ENCODE data around the gene HLX.

Gene HLX

DNA sequence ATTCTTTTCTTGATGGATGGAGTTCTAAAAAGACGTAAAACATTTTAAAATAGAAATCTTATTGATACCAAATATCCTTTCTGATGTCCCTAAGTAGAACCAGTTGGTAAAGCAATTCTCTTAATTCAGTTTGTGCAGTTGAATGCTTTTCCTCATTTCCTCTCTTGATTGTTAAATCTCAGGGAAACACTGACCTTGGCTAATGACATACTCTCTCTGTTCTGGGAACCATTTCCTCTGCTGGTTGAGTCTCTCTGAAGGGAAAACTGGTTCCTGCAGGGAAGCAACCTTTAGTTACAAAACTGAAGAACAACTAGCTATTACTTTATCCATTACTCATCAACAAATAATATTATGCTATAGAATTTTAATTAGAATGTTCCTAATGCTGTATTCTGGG, 36.7 kb downstream of the HLX start:
- intact Hi-C loops (cut with DNase I) = no loop called here
- DNase-seq = no peak

DNA sequence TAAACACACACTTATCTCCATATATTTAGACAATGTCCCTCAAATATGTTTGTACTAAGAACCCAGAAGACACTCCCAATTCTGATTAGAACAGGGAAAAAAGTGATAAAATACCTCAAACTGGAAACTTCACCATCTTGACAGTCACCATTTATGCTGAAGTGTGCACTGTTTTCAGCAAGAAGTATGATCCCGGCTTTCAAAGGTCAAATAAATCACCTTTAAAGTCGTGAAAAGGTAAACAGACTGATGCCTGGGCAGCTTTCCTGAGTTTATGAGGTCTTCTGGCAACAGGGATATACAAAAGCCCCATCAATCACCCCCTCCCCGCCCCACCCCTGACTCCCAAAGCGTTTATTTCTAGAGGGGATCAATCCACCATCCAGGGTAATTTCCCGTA, 37.9 kb downstream of the HLX start:
- intact Hi-C loops (cut with DNase I) = no loop called here
- DNase-seq = no peak

DNA sequence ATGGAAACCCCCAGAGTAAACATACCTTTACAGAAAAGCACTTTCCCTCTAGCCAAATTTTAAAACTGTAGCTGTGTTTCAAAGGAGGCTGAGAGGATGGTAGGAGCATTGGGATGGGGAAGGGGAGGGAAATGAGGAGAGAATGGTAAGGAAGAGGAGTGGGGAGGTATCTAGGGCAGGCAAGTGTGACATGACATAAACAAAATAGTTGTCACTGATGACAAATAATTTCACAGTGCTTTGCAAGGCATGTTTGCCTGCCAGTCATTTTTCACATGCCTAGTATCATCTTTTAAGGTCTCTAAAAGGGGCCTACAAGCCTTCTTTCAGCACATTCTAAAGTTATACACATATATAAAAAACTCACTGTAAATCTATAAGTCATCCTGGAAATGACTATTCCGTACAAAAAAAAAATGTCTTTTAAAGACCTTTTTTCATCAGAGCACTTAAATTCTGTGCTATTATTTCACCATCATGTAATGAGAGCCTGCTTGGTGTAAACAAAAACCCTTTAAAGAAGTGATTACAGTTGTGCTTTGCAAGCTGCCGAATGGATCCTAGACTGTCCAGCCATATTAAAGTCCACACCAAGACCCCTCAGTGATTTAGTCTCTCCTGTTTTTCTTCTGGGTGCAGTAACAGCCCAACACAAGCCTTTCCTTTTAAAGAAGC, 38.4 kb downstream of the HLX start:
- no peak for DNase-seq
- intact Hi-C loops (cut with DNase I) = no loop called here

DNA sequence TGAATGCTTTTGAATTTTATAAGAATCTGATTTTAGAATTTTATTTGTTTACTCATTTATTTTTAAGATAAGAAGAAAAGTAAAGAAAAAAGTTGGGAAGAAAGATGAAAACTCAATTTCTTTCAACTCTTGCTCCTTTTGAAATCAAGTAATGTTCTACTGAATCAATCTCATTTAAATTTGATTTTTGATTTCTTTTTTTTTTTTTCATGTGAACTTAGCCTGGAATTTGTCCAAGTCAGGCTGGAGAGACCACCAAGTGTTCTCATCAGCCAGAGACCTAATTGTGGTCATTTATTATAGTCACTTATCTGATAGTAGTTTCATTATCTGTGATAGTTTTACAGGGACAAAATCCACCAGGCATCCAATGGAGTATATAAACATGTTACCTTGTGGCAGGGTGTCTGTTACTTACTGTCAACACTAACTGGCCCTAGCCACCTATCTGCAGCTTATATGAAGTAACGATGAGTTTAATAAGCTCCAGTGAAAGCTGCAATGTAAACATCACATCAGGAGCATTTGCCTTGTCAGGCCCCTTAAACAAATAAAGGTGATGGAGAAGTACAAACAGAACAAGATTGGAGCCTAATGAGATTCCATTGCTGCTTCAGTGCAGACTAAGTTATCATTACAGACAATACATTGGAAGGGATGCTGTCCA, 39.2 kb downstream of the HLX start:
- intact Hi-C loops (cut with DNase I) = no loop called here

DNA sequence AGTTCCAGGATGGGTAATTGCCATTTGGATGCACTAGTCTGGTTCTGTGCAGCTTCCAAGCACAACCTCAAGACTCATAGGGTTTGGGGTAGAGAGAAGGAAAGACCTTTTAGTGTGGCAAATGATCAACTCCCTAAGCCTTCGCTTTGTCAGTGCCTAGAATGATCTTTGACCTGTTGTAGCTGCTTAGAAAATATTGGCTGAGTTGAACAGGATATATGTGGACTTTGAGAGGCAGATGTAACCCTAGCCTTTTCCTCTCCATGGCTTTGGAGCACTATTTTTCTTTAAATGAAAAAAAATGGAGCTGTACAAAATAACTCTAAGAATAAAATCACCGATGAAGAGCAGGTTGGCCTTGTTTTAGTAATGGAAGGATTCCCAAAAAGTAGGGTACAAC, 41.7 kb downstream of the HLX start:
- no peak for DNase-seq
- intact Hi-C loops (cut with DNase I) = no loop called here

More for the DNA sequence above, 39.2 kb downstream of the HLX start:
- no peak for DNase-seq

DNA sequence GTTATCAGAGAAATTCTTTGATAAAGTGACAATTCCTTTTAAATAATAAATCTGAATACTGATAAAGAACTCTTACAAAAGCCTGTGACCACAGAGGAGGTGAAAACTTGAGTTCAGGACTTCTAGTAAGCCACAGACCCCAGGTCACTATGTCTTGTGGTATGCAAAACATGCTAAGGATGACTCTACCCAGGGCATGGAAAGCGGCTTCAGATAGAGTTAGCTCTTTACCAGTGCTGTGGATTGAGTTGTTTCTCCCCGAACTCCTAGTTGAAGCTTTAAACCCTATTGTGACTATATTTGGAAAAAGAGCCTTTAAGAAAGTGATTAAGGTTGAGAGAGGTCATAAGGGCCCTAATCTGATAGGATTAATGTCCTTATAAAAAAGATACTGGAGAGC, 42.3 kb downstream of the HLX start:
- intact Hi-C loops (cut with DNase I) = no loop called here

DNA sequence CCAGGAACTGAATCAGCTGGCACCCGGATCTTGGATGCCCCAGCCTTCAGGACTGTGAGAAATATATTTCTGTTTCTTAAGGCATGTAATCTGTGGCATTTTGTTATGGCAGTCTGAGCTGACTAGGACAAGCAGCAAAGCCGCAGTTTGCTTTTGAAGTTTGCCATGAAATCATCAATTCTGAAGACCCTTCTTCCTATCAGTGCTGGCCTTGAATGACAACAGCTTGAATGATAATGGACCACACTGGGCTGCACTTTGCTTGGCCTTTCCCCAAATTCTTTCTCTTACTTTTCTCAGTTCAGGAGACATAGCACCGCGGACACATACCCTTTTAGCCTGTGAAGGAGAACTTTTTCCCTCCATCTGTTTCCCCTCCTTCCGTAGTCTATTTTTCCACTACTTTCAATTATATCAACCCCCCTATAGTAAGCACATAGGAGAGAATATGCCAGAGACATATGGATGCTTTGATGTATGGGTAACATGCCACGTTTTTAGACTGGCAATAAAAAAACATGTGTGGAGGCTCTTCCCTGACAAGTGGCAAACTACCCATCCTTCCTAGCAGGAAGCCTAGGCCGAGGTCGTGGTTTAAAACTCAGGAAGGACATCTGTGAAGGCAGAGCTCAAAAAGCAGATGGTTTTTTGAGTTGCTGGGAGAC, 42.9 kb downstream of the HLX start:
- intact Hi-C loops (cut with DNase I) = no loop called here
- no peak for DNase-seq

More for the DNA sequence above, 42.3 kb downstream of the HLX start:
- no peak for DNase-seq

DNA sequence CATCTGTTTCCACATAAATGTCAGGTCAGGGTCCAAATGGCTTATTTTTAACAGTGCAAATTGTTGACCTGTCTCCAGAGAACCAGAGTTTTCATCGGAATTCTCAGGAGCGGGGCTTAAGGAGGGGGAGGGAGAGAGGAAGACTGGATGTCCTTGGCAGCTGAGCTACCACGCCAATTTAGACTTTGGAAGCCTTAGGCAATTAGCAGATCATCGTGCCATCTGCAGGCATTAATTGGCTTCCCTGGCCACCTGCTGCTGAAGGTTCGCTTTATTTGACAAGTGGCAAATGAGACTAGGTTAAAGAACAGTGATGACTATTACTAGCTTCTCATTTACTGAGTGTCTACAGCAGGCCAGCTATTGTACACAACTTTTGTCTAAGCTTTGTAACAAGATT, 43.7 kb downstream of the HLX start:
- intact Hi-C loops (cut with DNase I) = no loop called here
- no peak for DNase-seq

DNA sequence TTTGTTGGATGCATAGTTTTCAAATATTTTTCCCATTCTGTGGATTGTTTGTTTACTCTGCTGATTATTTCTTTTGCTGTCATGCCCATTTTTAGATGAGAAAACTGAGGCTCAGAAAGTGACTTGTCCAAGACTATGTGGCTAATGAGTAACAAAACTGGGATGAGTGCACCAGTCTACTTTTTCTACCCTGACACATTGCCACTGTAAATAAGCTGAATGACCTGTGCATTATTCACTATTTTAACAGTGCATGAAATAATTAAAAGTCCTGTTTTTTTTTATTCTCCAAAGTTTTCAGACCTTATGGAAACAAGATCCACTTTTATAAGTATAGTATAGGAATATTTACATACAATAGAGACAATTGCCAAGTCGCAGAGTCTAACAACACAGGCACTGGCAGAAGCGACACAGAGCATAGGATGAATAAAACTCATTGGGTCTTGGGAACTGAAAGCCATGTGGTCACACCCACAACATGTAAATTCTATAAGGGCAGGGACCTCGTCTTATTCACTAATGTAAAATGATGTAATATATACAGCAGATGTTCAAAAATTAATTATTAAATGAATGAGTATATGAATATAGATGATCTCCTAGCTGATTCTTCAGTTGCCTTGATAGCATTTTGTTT, 45.2 kb downstream of the HLX start:
- intact Hi-C loops (cut with DNase I) = no loop called here
- no peak for DNase-seq

DNA sequence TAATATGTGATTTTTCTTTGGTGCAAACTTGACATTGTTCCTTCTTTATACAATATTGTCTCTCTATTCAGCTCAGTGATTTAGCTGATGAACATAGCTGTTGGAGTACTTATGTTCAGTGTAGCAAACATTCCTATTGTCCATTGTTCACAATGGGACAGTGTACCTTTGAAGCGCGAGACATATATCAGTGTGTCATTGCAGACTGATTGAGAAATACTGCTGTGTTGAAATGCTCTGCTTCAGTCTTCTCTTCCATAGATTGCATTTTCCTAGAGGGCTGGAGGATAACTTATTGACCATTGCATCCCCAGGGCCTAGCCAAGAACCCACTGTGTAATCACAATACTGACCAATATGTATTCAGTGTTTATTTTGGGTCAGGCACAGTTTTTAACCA, 46.5 kb downstream of the HLX start:
- intact Hi-C loops (cut with DNase I) = no loop called here
- no peak for DNase-seq

DNA sequence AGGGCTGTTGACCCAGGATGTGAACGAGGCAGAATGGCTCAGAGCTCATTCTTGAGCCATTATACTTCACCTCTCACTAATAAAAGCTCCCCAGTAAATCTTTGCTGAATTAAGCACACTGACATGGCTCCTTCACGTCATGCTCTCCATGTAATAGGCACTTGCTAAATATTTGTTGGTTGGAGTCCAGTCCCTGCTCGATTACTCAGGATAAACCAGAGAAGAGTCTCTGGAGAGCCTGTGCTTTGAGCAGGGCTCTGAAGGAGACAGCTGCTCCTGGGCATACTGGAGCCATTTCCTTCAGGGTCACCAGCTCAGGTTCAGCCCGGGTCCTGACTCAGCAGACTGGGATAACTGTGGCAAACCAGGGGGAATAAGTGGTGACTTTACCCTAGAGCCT, 46.9 kb downstream of the HLX start:
- no peak for DNase-seq
- intact Hi-C loops (cut with DNase I) = no loop called here

DNA sequence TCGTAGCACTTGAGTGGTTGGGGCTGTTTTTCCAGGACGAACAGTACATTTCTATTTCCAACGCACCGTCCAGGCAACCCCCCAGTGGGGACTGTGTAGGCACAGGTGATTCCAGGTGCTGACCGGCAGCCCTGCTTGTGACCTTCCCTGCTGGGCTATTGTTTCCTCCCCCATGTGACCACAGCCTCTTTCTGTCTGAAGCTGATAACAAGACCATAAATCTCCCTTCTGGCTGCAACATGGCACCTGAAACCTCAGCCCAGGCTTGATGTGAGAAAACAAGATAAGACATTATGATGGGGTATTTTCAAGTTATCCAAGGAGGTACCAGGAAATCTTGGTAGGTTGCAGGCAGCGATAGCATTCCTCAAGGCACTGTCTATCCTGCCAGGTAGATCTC, 48.2 kb downstream of the HLX start:
- intact Hi-C loops (cut with DNase I) = no loop called here
- no peak for DNase-seq

DNA sequence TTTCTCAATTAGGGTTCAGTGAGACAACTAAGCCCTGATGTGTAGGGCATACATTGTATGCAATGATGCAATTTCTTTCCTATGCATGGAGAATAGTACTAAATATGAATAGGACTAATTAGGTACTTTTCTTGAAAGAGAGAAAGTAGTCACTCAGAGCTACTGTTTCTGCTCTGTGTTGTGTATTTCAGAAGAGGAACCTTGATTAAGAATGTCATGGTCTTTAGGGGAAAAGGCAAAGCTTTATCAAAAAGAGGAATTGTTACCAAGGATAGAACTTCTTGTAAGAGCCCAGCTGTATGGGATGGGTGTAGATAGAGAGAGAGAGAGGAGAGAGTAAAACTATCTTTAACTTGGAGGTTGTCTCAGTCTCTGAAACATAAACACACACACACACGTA, 49.1 kb downstream of the HLX start:
- DNase-seq = no peak
- intact Hi-C loops (cut with DNase I) = no loop called here

DNA sequence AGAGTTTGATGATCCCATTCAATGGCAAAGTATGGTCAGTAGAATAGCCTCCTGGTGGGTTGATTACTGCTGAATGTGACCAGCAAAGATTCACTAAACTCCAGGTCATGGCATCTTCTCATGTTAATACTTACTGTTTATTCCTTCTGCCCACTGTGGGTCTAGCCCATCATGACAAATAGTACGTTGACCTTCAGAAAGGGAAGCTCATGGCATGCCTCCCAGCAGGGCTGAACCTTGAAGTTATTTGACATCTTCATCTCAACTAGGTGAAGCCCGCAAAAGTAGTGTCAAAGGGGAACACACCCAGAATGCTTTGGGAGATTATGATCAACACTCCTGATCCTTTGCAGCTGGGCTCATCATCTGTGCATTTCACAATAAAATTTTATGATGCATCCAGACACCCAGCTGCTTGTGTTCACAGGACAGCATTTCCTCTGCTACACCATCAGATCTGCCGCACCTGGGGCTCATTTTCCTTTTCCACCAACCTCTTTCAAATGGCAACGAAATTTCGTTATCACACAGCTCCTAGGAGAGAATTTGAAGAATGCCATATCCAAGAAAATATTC, 49.6 kb downstream of the HLX start:
- no peak for DNase-seq
- intact Hi-C loops (cut with DNase I) = no loop called here

DNA sequence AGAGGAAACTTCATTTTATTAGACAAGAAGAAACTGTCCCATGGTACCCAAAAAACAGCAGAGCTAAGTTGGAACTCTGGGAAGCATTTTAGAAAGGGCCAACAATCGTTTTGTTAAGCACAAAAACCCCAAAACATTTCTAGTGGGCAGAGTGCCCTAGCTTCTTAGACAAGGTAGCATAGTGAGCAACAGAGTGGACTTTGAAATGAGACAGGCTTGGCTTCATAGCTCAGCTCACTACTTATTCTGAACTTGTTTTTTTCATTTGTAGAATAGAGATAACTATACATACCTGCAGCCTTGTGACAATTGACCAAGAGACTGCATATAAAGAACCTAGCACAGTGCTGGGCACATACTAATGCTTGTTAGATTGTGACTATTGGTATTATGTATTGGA, 50.1 kb downstream of the HLX start:
- DNase-seq = no peak
- intact Hi-C loops (cut with DNase I) = no loop called here
